MCF 10A (cell line): ENCODE results near the gene KCNJ5. TPM values are rescaled to one million over a fixed set of nuclear protein-coding genes. Genes with fewer than 3 reads are reported as not detected.

Source experiments
- BruUV-seq: library from RNA; stranded (reverse); fragments of 400-500 nt; replicated peaks from 2 replicates; lab custom pipeline; 2021; lab: Mats Ljungman, UMichigan
- CTCF ChIA-PET: fragments of 300-600 bp; sonication (Branson Sonifier 250); formaldehyde crosslinking; extraction: SDS; loops from one replicate; lab custom pipeline; 2021; ENCODE audit warnings: antibody characterized with exemption, inconsistent platforms; lab: Yijun Ruan, JAX
- POLR2A ChIA-PET: fragments of 300-600, 350-650 bp; sonication (Branson Sonifier 250); formaldehyde crosslinking; extraction: SDS; loops from one replicate; lab custom pipeline; 2020; ENCODE audit warnings: antibody characterized with exemption, inconsistent platforms; lab: Yijun Ruan, JAX
- DNase-seq: peaks from one replicate; pipeline ENCODE4 v3.0.0-alpha.2; 2018; ENCODE audit not compliant: unreplicated experiment
- H3K27ac Mint-ChIP-seq: one replicate; pipeline ENCODE4 v1.8.0; 2022; ENCODE audit warnings: mild to moderate bottlenecking, low read depth, mixed read lengths; ENCODE audit not compliant: unreplicated experiment
- H3K27me3 Mint-ChIP-seq: one replicate; pipeline ENCODE4 v1.8.0; 2022; ENCODE audit warnings: mixed read lengths; ENCODE audit not compliant: insufficient read depth, unreplicated experiment
- H3K36me3 Mint-ChIP-seq: one replicate; pipeline ENCODE4 v1.8.0; 2022; ENCODE audit warnings: mild to moderate bottlenecking, moderate library complexity, mixed read lengths; ENCODE audit not compliant: insufficient read depth, unreplicated experiment
- H3K4me1 Mint-ChIP-seq: one replicate; pipeline ENCODE4 v1.8.0; 2022; ENCODE audit warnings: mixed read lengths; ENCODE audit not compliant: insufficient read depth, unreplicated experiment
- H3K4me3 Mint-ChIP-seq: one replicate; pipeline ENCODE4 v1.8.0; 2022; ENCODE audit warnings: mild to moderate bottlenecking, moderate library complexity, mixed read lengths; ENCODE audit not compliant: unreplicated experiment
- H3K9me3 Mint-ChIP-seq: one replicate; pipeline ENCODE4 v1.8.0; 2022; ENCODE audit warnings: mixed read lengths; ENCODE audit not compliant: unreplicated experiment
- intact Hi-C: fragments of 100-400 bp; cut with micrococcal nuclease; formaldehyde crosslinking; loops from 2 replicates; pipeline ENCODE4 v1.14.1; 2022
- total RNA-seq: library from RNA; stranded (reverse); gene quantifications from 2 replicates; pipeline ENCODE4 v1.2.3, GENCODE V29; 2022
- TF ChIP-seq, protein P1 (sequence below): fragments of 200-600 bp; IDR thresholded peaks from one replicate; pipeline ENCODE4 v1.8.0; 2022; ENCODE audit warnings: antibody characterized with exemption, mild to moderate bottlenecking; ENCODE audit not compliant: unreplicated experiment

The KCNJ5 gene
- total RNA-seq, 1 experiment from 2014 or later, result not detected

DNA sequence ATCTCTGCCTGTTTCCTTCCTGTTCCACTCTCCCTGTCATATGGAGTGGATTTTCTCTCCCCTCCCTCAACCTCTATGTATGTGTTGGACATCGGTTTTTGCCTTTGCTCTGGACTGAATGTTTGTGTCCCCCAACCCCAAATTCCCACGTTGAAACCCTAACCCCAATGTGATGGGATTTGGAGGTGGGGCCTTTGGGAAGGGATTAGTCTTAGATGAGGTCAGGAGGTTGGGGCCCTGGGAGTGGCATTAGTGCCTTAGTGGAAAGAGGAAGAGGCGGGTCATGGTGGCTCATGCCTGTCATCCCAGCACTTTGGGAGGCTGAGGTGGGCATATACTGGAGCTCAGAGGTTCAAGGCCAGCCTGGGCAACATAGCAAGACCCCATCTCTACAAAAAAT is 39.9 kb downstream of the KCNJ5 start:
- ChIA-PET CTCF (no interaction called here), POLR2A (no interaction called here)
- no peak for DNase-seq
- intact Hi-C loops, result no loop called here
- no peak overlapping the region for H3K4me3 Mint-ChIP-seq
- no peaks in the 10 kb centered on the region for H3K4me1 Mint-ChIP-seq
- peaks cover 6% of the 10 kb centered on the region for H3K36me3 Mint-ChIP-seq
- H3K27me3 Mint-ChIP-seq, result no peaks in the 10 kb centered on the region
- H3K9me3 Mint-ChIP-seq, result no peaks in the 10 kb centered on the region
- no TSS peak for BruUV-seq
- TF ChIP-seq, protein P1, sequence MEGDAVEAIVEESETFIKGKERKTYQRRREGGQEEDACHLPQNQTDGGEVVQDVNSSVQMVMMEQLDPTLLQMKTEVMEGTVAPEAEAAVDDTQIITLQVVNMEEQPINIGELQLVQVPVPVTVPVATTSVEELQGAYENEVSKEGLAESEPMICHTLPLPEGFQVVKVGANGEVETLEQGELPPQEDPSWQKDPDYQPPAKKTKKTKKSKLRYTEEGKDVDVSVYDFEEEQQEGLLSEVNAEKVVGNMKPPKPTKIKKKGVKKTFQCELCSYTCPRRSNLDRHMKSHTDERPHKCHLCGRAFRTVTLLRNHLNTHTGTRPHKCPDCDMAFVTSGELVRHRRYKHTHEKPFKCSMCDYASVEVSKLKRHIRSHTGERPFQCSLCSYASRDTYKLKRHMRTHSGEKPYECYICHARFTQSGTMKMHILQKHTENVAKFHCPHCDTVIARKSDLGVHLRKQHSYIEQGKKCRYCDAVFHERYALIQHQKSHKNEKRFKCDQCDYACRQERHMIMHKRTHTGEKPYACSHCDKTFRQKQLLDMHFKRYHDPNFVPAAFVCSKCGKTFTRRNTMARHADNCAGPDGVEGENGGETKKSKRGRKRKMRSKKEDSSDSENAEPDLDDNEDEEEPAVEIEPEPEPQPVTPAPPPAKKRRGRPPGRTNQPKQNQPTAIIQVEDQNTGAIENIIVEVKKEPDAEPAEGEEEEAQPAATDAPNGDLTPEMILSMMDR, result no peak
- H3K27ac Mint-ChIP-seq, result no peak overlapping the region

DNA sequence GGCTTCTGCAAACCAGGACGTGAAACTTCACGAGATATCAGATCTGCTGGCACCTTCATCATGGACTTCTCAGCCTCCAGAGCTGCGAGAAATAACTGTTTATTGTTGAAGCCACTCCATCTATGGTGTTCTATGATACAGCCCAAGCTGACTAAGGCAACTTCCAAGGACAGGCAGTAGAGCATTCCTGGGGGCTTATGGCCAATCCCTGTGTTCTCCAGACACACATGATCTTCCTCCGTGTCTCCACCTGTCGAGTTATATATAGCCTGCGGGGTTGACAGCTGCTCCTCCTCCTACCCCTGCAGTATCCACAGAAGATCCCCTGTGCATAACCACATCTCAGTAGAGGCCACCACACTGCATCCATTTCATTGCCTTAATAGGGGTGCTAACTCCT is 40.5 kb downstream of the KCNJ5 start:
- Mint-ChIP-seq H3K4me1 (no peaks in the 10 kb centered on the region), H3K27ac (no peak overlapping the region), H3K27me3 (no peaks in the 10 kb centered on the region), H3K36me3 (peaks cover 6% of the 10 kb centered on the region), H3K4me3 (no peak overlapping the region), H3K9me3 (no peaks in the 10 kb centered on the region)
- no peak for DNase-seq
- TF ChIP-seq, protein P1, result no peak
- CTCF ChIA-PET, result no interaction called here
- no TSS peak for BruUV-seq
- POLR2A ChIA-PET, result no interaction called here
- intact Hi-C loops, result no loop called here

DNA sequence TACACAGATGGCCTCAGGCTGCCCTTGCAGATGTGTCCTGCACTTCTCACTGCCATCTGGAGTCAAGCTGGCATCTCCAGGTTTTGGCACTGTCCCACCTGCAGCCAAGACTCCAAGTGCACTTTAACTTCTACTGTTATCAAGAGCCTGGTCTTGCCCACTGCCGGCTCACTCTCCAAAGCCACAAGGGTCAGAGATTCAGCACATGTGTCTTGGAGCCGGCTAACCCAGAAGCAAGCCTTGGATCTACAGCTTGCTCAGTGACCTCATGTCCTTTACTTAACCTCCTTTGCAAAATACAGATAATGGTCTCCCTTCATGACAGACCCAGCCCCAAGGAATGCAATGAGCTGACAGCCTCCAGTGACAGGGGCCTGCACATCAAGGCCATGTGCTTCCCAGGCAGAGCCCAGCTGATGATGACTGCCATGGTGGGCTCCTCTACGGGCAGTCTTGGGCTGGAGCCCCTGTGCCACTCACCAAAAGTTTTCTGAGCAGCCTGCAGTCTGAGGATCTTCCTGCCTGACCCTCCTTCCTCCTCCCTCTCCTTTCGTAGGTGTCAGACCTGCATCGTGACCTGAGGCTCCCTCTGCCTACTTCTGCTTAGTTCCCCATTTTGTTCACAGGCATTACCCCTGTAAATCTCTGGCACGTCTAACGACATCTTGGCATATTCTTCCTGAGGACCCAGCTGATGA is 42.5 kb downstream of the KCNJ5 start:
- BruUV-seq, result no TSS peak
- CTCF ChIA-PET, result interaction anchor here (0.6 to 2.2 kb wide), 4 partner anchors 10 to 49 kb away, joined by 3 to 10 read pairs (median 4); no protein-coding TSS in a partner anchor
- H3K9me3 Mint-ChIP-seq, result no peaks in the 10 kb centered on the region

DNA sequence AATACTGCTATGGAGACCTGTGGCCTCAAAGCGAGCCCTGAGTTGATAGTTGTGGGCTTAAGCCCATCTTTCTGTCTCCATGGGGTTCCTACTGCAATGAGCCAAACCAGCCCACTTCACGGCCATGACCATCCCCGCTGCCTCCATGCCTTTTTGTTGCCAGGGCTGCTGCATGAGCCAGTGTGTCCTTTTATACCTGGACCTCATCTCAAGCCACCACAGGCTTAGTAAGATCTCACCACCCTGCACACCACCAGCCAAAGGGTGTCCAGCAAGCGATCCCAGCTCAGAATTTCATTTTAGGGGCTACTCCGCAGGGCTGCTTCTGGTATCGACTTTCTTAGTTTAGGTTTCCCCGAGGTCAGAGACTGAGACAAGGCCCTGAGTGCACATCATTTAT is 43.2 kb downstream of the KCNJ5 start:
- peaks cover 6% of the 10 kb centered on the region for H3K36me3 Mint-ChIP-seq
- H3K9me3 Mint-ChIP-seq, result no peaks in the 10 kb centered on the region
- no peaks in the 10 kb centered on the region for H3K27me3 Mint-ChIP-seq
- TF ChIP-seq, protein P1, result no peak
- H3K4me1 Mint-ChIP-seq, result no peaks in the 10 kb centered on the region
- no TSS peak for BruUV-seq
- no peak for DNase-seq
- H3K27ac Mint-ChIP-seq, result no peak overlapping the region
- CTCF ChIA-PET, result interaction anchor here (0.6 to 2.2 kb wide), 3 partner anchors 11 to 50 kb away, joined by 3 to 10 read pairs (median 5); no protein-coding TSS in a partner anchor
- intact Hi-C loops, result no loop called here
- no peak overlapping the region for H3K4me3 Mint-ChIP-seq
- POLR2A ChIA-PET, result interaction anchor here (0.6 to 0.9 kb wide), 2 partner anchors 14 to 459 kb away, joined by 3 read pairs; no protein-coding TSS in a partner anchor

More for the DNA sequence above, 42.5 kb downstream of the KCNJ5 start:
- Mint-ChIP-seq H3K36me3 (peaks cover 6% of the 10 kb centered on the region), H3K27me3 (no peaks in the 10 kb centered on the region), H3K4me3 (no peak overlapping the region), H3K4me1 (no peaks in the 10 kb centered on the region), H3K27ac (no peak overlapping the region)
- POLR2A ChIA-PET, result interaction anchor here (0.9 kb wide), 1 partner anchor 14 kb away, joined by 3 read pairs; no protein-coding TSS in a partner anchor
- TF ChIP-seq, protein P1, result no peak
- no peak for DNase-seq
- intact Hi-C loops, result no loop called here
